GM18873 (cell line): Measurements from ENCODE around the gene CREB5.

Experiments used
- ATAC-seq: cut with Tn5 transposase; IDR thresholded peaks from one replicate; pipeline ENCODE4 v1.9.1; 2021; ENCODE audit warnings: mild to moderate bottlenecking, moderate library complexity, moderate number of reproducible peaks; ENCODE audit not compliant: unreplicated experiment, low FRiP score

Gene CREB5

GRCh38 chr7:28666154-28666553 lies 253.8 kb downstream of the CREB5 start:
- ATAC-seq = no peak

DNA sequence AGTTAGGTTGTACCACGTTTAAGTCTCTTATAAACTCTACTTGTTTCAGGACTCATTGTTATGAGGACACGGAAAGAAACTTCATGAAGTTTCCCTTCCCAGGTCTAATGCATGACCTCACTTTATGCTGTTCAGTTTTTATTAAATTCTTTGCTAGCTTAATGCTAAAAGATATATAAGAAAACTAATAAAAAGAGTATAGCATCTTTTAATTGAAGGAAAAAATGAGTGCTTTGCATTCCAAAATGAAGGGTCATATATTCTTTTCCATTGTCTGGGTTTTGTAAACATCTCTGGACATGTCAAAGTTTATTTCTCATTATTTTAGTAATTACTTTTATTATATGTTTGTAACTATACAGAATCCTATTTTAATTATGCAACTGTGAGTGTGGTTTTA lies 255.8 kb downstream of the CREB5 start:
- no peak for ATAC-seq

DNA sequence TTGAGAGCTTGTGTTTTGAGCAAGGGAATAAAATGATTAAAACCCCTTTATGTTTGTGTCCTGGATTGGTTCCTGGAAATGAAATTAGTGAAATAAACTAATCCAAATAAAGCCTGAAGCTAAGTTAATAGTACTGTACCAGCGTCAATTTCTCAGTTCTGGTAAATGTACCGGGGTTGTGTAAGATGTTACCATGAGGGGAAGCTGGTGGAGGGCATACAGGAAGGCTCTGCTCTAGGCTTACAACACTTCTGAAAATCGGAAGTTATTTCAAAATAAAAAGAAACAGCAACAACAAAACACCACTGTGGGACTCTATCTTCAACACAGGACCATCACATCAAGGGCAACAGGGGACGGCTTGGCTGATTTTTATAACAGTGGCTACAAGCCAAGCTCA lies 257.0 kb downstream of the CREB5 start:
- ATAC-seq = no peak

DNA sequence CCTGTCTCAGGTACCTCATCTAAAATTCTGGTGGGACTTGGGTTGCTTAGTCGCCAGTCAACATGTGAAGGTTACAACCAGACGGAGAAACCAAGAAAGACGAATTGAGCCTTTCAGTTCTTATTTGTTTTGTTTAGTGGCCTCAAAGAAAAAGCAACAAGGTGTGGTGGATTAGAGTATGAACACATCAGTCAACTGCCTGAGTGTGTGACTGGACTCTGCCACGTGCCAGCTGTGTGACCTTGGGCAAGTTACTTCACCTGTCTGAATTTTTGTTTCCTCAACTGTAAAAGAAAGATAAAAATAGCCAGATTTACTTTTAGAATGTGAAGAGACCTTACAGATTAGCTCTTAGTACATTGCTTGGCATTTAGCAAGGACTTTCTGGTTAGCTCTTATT lies 259.2 kb downstream of the CREB5 start:
- no peak for ATAC-seq

DNA sequence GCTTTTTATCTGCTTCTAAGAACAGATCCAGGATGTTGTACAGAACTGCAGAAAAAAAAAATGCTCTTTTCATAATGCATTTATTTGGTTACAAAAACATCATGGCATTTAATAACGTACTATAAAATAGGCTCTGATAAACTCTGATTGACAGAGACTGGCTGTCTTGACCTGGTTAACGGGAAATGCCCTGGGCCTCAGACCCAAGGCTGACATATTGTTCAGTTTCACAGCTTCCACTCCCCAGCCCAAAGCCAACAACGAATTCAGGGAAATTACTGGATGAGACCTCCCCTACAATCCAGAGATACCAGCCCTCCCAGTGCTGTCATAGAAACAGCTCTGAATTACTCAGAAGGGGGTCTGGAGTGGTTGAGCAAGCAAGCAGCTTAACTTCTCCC lies 260.1 kb downstream of the CREB5 start:
- ATAC-seq = no peak

- no peak for ATAC-seq
Observed at GRCh38 chr7:28674359-28674782, 262.1 kb downstream of the CREB5 start.

DNA sequence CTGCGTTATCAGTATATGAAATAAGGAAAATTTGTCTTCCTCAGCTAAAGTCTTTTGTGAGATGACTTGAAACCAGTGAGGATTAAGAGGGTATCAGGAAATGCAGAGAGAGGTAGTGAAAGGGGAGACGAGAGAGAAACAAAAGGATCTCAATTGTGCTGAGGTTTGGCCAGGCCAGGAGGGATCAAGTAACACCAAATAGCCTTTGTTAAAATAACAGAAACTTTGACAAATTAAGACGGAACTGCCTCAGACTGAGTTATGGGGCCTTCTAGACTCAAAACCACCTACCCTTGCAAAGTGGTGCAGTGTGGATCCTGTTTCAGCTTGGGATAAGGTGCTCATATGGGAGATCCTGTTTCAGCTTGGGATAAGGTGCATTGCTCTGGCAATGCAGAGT lies 263.1 kb downstream of the CREB5 start:
- ATAC-seq = no peak

DNA sequence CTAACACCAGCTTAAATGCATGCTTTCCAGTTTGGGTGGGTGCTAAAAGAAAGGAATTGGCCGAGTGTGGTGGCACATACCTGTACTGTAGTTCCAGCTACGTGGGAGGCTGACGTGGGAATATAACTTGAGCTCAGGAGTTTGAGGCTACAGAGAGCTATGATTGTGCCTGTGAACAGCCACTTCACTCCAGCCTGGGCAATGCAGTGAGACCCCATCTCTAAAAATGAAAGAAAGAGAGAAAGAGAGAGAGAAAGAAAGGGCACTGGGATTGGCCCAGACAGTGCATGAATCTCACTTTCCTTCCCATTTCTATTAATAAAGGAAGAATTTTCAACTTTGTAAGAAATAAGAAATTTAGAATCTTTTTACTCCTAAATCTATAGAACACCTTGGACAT lies 265.4 kb downstream of the CREB5 start:
- no peak for ATAC-seq

GRCh38 chr7:28678431-28678965 lies 266.2 kb downstream of the CREB5 start:
- no peak for ATAC-seq

DNA sequence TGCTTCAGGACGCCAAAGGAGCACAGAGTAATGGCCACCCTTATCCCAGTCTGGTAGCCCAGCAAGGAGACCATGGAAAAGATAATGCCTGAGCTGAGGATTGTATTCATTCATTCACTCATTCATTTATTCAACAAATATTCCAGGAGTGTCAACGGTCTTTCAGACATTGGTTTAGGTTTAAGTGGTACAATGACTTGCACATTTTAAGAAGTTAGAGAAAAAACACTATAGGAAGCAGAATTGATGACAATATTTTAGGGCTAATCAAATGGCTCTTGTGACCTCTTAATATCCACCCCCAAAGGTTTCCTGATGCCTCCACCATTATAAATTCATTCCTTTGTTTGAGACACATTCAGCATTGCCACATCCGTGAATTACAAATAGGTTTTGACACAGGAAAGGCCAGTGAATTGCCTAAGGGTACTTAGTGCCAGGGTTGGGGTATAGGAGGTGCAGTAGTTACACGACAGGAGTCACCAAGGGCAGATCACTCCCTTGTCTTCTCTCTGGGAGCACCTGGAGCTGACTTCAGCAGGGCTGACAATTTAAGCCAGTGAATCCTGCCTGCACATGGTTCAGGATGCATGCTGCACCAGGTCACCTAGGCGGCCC lies 269.5 kb downstream of the CREB5 start:
- no peak for ATAC-seq

- no peak for ATAC-seq
Observed at GRCh38 chr7:28682801-28683200, 270.5 kb downstream of the CREB5 start.

- no peak for ATAC-seq
Observed at GRCh38 chr7:28684650-28685241, 272.4 kb downstream of the CREB5 start.

DNA sequence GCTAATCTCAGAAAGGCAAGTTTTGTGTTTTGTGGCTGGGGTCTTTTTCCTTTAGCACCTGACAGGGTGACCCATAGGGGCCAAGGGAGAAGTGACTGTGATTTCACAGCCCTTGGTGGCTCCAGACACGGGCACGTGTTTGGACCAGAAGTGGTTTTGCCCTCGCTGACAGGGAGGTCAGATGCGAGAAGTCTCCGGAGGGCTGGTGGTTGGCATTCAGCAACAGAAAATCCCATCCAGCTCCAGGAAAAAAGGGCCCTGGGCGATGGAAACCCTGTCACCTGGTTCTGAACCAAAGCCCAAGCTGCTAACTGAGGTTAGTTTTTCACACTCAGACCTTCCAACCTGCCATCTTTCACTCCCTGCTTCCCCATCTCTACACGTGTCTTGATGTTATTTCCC lies 272.9 kb downstream of the CREB5 start:
- ATAC-seq = no peak

- no peak for ATAC-seq
Observed at GRCh38 chr7:28685644-28686417, 273.5 kb downstream of the CREB5 start.

- no peak for ATAC-seq
Observed at GRCh38 chr7:28686418-28686800, 274.1 kb downstream of the CREB5 start.

- ATAC-seq = no peak
Observed at GRCh38 chr7:28687537-28687936, 275.2 kb downstream of the CREB5 start.

- ATAC-seq = no peak
Observed at GRCh38 chr7:28688174-28688573, 275.9 kb downstream of the CREB5 start.

GRCh38 chr7:28688651-28689050 lies 276.3 kb downstream of the CREB5 start:
- ATAC-seq = no peak

DNA sequence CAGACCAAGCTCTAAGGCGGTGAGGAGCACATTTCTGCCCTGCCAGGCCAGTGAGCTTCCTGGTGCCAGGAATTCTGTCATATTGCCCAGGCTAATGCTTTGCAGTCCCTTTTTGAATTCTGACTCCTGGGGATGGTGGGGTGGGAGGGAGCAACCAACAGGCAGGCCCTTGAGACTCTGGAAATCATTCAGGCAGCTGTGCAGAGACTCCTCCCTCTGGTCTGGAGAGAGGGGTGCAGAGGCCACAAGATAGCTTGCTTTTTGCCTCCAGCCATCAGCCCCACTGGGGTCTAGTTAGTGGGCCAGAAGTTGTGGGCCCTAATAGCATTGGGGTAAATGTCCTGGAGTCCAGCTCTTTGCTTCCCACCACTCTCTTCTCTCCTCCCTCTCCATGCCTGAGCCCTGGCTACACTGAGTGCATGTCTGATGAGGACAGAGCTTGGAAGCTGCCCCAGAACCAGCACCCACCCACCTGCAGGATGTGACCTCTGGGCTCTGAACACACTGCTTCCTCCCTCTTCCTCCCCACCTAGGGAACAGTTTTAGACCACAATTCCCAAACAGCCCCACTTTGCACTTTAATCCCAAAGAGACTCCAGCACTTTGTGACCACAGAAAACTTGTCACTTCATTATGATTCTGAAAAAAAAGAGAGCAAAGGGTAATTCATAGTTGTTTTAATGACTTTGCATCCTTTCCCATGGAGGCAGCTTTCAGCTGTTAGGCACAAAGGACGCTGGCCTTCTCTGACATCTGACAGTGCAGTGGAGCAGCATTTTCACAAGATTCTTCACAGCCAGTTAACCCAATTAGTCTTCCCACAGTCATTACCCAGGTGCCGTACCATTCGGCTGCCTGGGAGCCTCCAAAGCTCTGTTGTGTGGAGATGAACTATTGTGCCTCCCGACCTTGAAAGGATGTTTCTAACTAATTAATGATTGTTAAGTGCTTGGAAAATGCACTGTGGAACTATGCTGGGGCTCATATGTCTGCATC lies 283.3 kb downstream of the CREB5 start:
- no peak for ATAC-seq

- no peak for ATAC-seq
Observed at GRCh38 chr7:28697913-28698563, 285.7 kb downstream of the CREB5 start.
